Prostate gland (tissue), 2 donors: Measurements from ENCODE around the gene HAT1. TPM values are rescaled to one million over a fixed set of nuclear protein-coding genes. Genes with fewer than 3 reads are reported as not detected.

Experiments
- DNase-seq: peaks from one replicate; pipeline ENCODE4 v3.0.0-alpha.2; 2019; ENCODE audit warnings: low spot score
- H3K27ac ChIP-seq, 2 donors: fragments of 200-600 bp; sonication (generic); 2 replicates each; pipeline ENCODE4 v1.5.1; 2017 to 2019
- H3K27me3 ChIP-seq: fragments of 200-600 bp; sonication (generic); replicated peaks from 2 replicates; pipeline ENCODE4 v1.5.1; 2019; ENCODE audit not compliant: insufficient read depth
- H3K36me3 ChIP-seq, 2 donors: fragments of 200-600 bp; sonication (generic); 1 replicate in 1 of 2; 2 replicates in 1 of 2; pipeline versions ENCODE4 v1.5.1 to v1.8.1; 2017 to 2019
- H3K4me1 ChIP-seq: fragments of 200-600 bp; sonication (generic); replicated peaks from 2 replicates; pipeline ENCODE4 v1.5.1; 2019
- H3K4me3 ChIP-seq, 2 donors: fragments of 200-600 bp; sonication (generic); 2 replicates each; pipeline ENCODE4 v1.5.1; 2017 to 2019
- H3K9me3 ChIP-seq: fragments of 200-600 bp; sonication (generic); 2 replicates; pipeline ENCODE4 v1.5.1; 2017
- CTCF ChIP-seq, 4 experiments: fragments of 200-600 bp in 2 of 4; fragments of 450-650 bp in 2 of 4; sonication (generic) in 2 of 4; IDR thresholded peaks; 1 replicate in 3 of 4; 2 replicates in 1 of 4; pipeline ENCODE4 v1.5.1; 2016 to 2019; ENCODE audit warnings: antibody characterized with exemption in 4 of 4, mild to moderate bottlenecking in 2 of 4, moderate library complexity in 2 of 4
- POLR2A ChIP-seq: fragments of 450-650 bp; IDR thresholded peaks from one replicate; pipeline ENCODE4 v1.6.1; 2016; ENCODE audit warnings: antibody characterized with exemption, mild to moderate bottlenecking
- POLR2AphosphoS5 ChIP-seq: sonication (generic); formaldehyde crosslinking; IDR thresholded peaks from one replicate; pipeline ENCODE4 v1.6.1; 2017; ENCODE audit warnings: antibody characterized with exemption
- WGBS: methylation state at CpG from one replicate; pipeline ENCODE4 v1.1.5; 2018; 5-methylcytosine and 5-hydroxymethylcytosine counted together
- intact Hi-C: fragments of 100-400 bp; cut with DNase I; formaldehyde crosslinking; loops from one replicate; pipeline ENCODE4 v1.14.2; 2022
- total RNA-seq, 2 donors: library from RNA; depleted of rRNA; stranded (reverse); fragments of >200 nt; gene quantifications; one replicate each; pipeline ENCODE4 v1.1.0, GENCODE V29; 2016

Gene HAT1
- total RNA-seq, 2 donors from 2014 or later = 30.6 to 41.9 TPM

DNA sequence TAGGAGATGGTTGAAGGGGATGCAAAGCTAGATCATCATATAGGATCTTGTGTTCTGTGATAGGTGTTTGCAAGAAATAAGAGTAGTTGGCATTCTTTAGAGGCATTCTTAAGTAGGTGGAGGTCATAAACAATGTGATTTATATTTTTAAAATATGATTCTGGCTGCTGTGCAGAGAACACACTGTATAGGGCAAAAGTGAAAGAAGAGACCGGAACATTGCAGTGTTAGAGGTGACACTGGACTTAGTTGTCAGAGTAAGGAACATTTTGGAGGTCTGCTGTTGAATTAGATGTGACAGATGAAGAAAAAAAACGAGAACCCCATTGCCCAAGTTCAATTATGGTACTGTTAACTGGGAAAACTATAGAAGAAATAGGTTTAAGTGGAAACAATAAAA is 37.7 kb downstream of the HAT1 start:
- WGBS = 71% methylated on average over 2 of the region's 2 CpGs
- Histone ChIP-seq H3K27me3 (no peaks in the 10 kb centered on the region), H3K9me3 (no peaks in the 10 kb centered on the region), H3K4me1 (no peaks in the 10 kb centered on the region), H3K27ac (no peak overlapping the region), H3K4me3 (no peak overlapping the region), H3K36me3 (no peaks in the 10 kb centered on the region)
- intact Hi-C loops = no loop called here
- TF ChIP-seq CTCF (IDR thresholded peaks at IDR 0.05) = no peak
- no peak for TF ChIP-seq POLR2AphosphoS5
- TF ChIP-seq POLR2A = no peak
- DNase-seq = no peak

DNA sequence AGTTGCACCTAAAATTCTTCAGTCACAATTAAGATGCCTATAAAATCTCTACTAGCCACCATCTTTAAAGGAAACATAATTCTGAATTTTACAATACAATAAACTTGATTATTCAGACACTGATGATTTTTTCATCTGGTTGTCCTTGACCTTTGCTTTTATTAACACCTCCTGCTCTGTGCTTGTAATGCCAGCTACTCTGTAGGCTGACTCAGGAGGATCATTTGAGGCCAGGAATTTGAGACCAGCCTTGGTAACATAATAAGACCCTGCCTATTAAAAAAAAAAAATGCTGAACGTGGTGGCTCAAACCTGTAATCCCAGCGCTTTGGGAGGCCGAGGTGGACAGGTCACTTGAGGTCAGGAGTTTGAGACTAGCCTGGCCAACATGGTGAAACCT is 38.3 kb downstream of the HAT1 start:
- H3K27me3 ChIP-seq = no peaks in the 10 kb centered on the region
- no peak for TF ChIP-seq CTCF (IDR thresholded peaks at IDR 0.05)
- TF ChIP-seq POLR2AphosphoS5 = no peak
- no peak for TF ChIP-seq POLR2A
- 85% methylated on average over 3 of the region's 3 CpGs for WGBS
- H3K36me3 ChIP-seq = no peaks in the 10 kb centered on the region
- H3K4me3 ChIP-seq = no peak overlapping the region
- no peaks in the 10 kb centered on the region for H3K9me3 ChIP-seq
- no peaks in the 10 kb centered on the region for H3K4me1 ChIP-seq
- no peak for DNase-seq
- no peak overlapping the region for H3K27ac ChIP-seq
- intact Hi-C loops = no loop called here

- WGBS = 71% methylated on average over 2 of the region's 2 CpGs
Observed at GRCh38 chr2:171963198-171963597, 40.9 kb downstream of the HAT1 start.

GRCh38 chr2:171964308-171964707 is 42.0 kb downstream of the HAT1 start:
- H3K4me3 ChIP-seq = no peak overlapping the region
- no peaks in the 10 kb centered on the region for H3K9me3 ChIP-seq
- intact Hi-C loops = no loop called here
- TF ChIP-seq POLR2A (no peak), CTCF (IDR thresholded peaks at IDR 0.05) (no peak), POLR2AphosphoS5 (no peak)
- no peaks in the 10 kb centered on the region for H3K27me3 ChIP-seq
- H3K4me1 ChIP-seq = no peaks in the 10 kb centered on the region
- no peak for DNase-seq
- H3K27ac ChIP-seq = no peak overlapping the region
- 64% methylated on average over 2 of the region's 2 CpGs for WGBS
- no peaks in the 10 kb centered on the region for H3K36me3 ChIP-seq

More at GRCh38 chr2:171963198-171963597, 40.9 kb downstream of the HAT1 start:
- TF ChIP-seq CTCF (IDR thresholded peaks at IDR 0.05) = no peak
- no peak for TF ChIP-seq POLR2A
- no peak for TF ChIP-seq POLR2AphosphoS5
- no peak for DNase-seq
- Histone ChIP-seq H3K27me3 (no peaks in the 10 kb centered on the region), H3K4me1 (no peaks in the 10 kb centered on the region), H3K36me3 (no peaks in the 10 kb centered on the region), H3K9me3 (no peaks in the 10 kb centered on the region), H3K27ac (no peak overlapping the region), H3K4me3 (no peak overlapping the region)
- intact Hi-C loops = no loop called here

- no peak overlapping the region for H3K4me3 ChIP-seq
- intact Hi-C loops = no loop called here
- no peaks in the 10 kb centered on the region for H3K27me3 ChIP-seq
- no peak for DNase-seq
- no peaks in the 10 kb centered on the region for H3K36me3 ChIP-seq
- no peaks in the 10 kb centered on the region for H3K9me3 ChIP-seq
- WGBS = 92% methylated on average over 3 of the region's 3 CpGs
- H3K4me1 ChIP-seq = no peaks in the 10 kb centered on the region
- H3K27ac ChIP-seq = no peak overlapping the region
- TF ChIP-seq CTCF (IDR thresholded peaks at IDR 0.05) = no peak
- no peak for TF ChIP-seq POLR2A
- TF ChIP-seq POLR2AphosphoS5 = no peak
Observed at GRCh38 chr2:171965238-171965637, 43.0 kb downstream of the HAT1 start.
